Germinal center (tissue), 1 donor: ENCODE measurements around the gene SND1.
"Not testable (repeated sequence)": the region's sequence is repeated elsewhere in the genome, so short reads cannot be mapped to it uniquely, and the experiment has no call there.

Source experiments
- DNase-seq: peaks from one replicate; pipeline ENCODE4 v3.0.0; 2012; ENCODE audit warnings: mixed read lengths, low spot score

SND1 gene

DNA sequence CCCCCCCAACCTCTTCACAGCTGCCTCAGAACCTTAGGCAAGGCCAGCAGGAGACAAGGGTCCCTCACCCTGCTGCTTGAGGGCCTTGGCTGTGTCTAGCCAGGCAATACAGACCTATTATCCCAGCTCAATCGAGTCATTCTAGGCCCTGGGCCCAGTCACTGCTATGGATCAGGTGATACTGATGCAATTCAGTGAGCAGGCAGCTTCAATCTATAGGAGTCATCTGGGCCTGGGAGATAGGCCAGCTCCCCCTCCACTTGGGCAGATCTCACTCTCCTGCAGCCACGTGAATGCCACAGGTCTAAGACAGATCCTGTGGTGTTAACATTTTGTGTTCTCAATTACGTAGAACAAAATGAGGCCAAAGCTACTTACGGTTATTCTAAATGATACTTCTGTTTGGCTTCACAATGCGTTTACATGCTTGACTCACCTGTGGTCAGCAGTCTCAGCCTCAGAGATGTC, 447.2 kb downstream of the SND1 start:
- no peak for DNase-seq

GRCh38 chr7:128100225-128100948, 448.4 kb downstream of the SND1 start:
- no peak for DNase-seq

GRCh38 chr7:128100949-128101713, 449.1 kb downstream of the SND1 start:
- DNase-seq = no peak

DNA sequence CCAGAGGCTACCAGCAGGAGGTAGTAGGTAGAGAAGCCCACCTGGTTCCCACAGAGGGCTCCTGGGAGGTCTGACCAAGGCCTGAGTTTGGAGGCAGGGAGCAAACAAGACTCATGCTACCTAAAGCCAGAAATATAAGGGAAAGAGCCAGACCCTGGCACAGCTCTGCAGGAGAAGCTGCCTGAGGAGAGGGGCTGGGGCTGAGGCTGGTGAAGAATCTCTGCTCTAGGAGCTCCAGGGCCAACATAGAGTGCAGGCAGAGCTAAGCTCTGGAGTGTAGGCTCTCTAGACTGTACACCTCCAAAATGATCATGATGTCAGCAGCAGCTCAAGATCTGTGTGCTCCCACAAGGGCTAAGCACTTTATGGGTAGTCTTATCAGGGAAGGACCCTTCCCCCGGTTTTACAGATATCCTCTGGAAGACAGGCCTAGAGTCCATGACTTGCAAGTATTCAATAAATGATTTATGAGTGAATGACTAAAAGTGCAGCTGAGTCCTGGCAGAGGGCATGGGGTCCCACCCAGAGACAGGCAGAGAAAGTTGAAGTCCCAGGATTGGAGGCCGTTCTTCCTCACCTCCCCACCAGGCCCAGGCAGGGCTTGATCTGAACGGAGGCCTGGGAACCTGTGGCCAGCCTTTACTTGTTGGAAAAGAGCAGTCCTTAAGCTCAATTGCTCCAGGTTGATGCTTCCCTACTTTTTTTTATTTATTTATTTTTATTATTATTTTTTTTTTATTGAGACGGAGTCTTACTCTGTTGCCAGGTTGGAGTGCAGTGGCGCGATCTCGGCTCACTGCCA, 450.7 kb downstream of the SND1 start:
- DNase-seq = no peak

- DNase-seq = peak; percentile 72
Measured at GRCh38 chr7:128103498-128104107, 451.6 kb downstream of the SND1 start.

- DNase-seq = peak; percentile 59
Measured at GRCh38 chr7:128104108-128104742, 452.2 kb downstream of the SND1 start.

DNA sequence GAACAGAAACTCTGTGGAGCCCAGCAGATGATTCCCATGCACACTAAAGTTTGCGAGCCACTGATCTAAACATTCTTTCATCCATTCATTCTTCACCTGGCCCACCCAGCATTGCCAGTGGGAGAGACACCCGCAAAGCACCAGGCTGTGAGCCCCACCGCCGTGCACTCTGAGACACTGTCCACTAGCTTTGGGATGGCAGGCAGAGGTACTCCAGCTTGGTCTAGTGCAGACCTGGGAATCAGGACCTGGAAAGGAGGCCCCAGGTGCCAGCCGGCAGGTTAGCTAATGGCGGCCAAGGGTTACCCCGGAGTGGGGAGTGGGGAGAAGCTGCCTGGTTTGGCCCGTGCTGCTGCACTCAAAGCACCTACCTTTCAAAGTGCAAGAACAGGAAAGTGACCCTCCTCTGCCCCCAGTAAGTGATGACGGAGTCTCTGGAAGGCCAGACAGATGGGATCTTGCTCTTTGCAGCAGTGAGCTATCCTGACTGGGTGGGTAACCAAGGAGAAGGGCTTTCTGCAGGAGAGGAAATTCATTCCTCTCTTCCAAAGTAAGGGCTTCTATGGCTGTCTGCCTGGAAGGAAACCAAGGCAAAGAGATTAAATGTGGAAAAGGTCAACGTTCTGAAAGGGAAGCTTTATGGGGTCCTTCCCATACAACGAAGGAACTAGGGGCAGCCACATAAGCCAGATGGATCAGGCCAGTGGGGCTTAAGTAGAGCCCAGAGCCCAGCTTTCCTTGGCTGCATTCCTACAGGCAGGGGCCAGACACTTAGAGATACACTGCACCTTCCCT, 453.4 kb downstream of the SND1 start:
- no peak for DNase-seq

DNA sequence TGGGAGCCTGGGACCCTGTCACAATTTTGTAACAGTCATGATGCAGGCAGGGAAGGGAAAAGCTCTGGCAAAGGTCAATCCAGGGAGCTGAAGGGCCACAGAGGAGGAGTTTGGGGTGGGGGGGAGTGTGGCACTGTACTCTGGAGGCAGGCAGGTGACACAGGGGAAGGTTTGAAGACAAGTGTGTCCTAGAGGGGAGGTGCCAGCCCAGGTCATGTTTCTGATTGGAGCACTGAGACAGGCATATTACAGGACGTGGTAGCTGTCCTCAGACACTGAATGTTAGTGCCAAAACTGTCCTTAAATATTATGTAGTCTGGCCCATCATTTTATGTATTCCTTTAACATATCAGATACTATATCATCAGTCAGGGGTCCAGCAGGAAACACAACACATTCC, 454.8 kb downstream of the SND1 start:
- no peak for DNase-seq

GRCh38 chr7:128107516-128107915, 455.5 kb downstream of the SND1 start:
- not testable (repeated sequence) for DNase-seq

DNA sequence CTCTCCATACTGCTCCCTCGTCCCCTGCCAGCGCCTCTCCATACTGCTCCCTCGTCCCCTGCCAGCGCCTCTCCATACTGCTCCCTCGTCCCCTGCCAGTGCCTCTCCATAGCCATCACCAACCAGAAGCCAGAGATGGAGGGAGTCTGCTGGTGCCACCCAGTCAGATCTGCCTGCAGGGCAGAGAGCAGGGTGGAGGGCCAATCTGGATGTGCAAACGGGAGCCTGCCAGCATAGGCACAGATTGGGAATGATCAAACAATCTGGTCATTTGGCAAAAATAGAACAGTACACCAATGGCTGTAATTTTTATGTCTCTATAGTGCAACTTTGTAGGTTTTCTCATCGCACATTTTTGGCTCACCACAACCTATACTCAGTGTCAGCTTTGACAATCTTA, 456.1 kb downstream of the SND1 start:
- no peak for DNase-seq

- peak; percentile 67 for DNase-seq
Measured at GRCh38 chr7:128108641-128109423, 456.8 kb downstream of the SND1 start.

DNA sequence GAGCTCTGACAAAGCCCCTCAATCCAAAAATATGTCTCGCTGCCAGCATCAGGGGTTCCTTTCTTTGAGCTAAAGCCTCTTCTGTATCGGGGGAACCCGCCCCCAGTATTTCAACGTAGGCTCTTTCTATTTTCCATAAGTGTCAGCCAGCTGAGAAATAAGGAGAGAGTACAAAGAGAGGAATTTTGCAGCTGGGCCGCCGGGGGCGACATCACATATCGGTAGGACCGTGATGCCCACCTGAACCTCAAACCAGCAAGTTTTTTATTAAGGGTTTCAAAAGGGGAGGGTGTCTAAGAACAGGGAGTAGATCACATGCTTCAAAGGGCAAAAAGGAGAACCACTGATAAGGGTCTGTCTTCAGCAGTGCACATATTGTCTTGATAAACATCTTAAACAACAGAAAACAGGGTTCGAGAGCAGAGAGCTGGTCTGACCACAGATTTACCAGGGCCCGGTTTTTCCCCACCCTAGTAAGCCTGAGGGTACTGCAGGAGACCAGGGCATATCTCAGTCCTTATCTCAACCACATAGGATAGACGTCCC, 457.5 kb downstream of the SND1 start:
- not testable (repeated sequence) for DNase-seq

DNA sequence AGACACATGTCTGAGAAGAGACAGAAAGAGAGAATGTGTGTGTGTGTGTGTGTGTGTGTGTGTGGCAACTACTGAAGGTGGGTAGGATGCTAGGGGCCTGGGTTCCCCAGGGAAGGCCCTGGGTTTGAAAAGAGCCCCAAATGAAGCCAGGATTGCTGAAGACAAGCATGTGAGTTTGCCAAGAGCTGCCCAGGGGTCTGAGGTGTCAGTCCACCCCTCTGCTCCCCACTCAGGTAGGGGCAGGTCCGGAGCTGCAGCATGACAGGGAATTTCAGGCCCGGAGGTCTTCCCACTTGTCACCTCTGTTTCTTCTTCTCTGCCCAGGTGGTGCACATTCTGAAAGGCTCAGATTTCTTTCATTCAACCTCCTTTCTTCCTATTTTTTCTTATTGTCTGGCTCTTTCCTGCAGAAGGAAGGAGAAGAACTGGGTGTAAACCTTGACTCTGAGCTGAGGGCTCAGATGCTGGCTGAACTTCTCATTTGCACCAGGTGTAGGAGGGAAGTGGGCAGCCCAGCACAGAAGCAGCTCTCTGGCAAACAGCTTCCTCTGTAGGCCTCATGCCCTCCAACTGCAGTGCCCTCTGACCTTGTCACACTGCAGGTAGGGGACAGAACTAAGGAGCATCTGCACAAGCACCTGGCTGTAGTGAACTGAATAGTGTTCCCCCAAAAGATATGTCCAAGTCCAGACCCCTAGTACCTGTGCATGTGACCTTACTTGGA, 458.8 kb downstream of the SND1 start:
- no peak for DNase-seq

DNA sequence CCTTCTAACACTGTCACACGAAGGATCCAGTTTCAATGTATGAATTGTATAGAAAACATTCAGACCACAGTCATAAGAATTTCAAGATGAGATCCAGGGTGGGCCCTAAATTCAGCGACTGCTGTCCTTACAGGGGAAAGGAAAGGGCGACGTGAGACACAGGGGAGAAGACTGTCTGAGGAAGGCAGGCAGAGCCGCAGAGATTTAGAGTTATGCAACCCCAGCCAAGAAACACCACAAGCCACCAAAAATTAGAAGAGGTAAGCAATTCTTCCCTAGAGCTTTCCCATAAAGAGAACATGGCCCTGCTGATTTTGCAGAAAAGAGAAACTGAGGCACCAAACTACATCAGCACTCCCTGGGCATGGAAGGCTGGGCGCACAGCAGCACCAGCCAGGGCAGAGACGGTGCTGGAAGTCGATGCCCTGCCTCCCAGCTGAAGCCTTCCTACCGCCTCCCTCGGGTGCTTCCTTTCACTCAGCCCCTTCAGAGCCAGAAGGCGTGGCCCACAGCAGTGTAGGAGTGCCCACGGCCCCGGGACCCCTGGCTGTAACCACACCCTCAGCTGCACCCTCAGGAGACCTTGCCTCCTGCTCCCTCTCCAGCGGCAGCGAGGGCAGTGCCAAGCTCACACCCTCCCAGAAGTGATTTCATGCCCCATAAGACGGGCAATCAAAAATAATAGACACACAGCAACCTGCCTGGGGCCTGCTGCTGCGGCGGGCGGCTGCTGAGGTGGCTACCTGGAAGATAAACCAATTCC, 460.2 kb downstream of the SND1 start:
- no peak for DNase-seq

- no peak for DNase-seq
Measured at GRCh38 chr7:128112781-128113221, 460.8 kb downstream of the SND1 start.

DNA sequence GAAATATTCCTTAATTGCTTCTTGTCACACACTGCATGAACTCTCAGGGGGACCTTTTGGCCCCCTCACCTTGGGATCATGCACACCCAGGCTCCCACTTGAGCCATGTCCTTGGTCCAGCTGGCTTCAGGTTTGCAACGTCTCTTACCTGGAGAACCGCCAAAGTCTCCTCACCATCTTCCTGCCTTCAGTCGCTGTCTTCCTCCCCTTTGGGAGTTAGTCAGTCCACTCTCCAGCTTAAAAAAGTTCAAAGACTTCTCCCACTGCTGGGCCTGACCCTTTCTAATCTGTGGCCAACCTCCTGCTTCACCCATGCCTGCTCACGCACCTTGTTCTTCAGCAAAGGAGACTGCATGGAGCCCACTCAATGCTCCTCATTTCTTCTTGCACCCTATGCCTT, 461.8 kb downstream of the SND1 start:
- no peak for DNase-seq

GRCh38 chr7:128114806-128115205, 462.8 kb downstream of the SND1 start:
- DNase-seq = no peak

DNA sequence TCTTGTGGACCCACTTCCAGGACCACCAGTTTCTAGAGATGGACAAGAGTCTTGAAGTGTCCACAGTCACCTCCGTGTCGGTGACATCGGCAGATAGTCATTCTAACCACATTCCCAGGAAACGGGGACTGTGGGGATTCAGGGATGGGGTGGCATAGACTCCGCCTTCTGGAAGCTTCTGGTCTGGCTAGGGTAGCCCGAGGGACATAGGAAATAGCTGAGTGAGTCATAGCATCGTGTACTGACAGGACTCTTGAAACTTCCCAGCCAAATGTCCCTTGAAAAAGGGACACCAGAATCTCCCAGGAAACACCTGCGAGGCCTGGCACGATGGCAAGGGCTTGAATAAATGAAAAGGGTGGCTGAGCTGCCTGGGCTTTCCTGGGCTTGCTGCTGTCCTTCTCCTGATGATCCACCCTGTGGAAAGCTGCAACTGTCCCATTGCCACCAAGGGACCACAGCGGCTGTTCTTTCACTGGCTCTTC, 463.4 kb downstream of the SND1 start:
- no peak for DNase-seq
